ENCODE data around the gene PLPPR4. TPM values are rescaled to one million over a fixed set of nuclear protein-coding genes. Genes with fewer than 3 reads are reported as not detected.

The PLPPR4 gene
- total and polyA plus RNA-seq, 2 of the 4 experiments (the other 2 are of a cell fraction): 4.5 to 7.0 TPM

DNA sequence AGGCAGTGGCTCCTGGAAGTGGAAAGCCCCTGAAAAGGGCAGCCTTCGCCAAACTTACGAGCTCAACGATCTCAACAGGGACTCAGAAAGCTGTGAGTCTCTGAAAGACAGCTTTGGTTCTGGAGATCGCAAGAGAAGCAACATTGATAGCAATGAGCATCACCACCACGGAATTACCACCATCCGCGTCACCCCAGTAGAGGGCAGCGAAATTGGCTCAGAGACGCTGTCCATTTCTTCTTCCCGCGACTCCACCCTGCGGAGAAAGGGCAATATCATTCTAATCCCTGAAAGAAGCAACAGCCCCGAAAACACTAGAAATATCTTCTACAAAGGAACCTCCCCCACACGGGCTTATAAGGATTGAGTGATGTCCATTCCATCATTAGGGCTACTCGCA lies 42.4 kb downstream of the PLPPR4 start:
- Histone ChIP-seq H3K4me3 (ENCODE audit: insufficient read depth, low read depth, low read length) (no peak overlapping the region), H3K79me1 (ENCODE audit: low read depth in 1 of 2, low read length in 2 of 2) (no peaks in the 10 kb centered on the region), H4K20me1 (ENCODE audit: insufficient read depth, low read length) (no peaks in the 10 kb centered on the region), H3K9ac (ENCODE audit: low read depth, low read length) (no peak overlapping the region), H3K14ac (replicated peaks; ENCODE audit: low read depth, low read length) (no peak overlapping the region), H3K23ac (ENCODE audit: low read depth, low read length) (no peak overlapping the region), H2BK15ac (ENCODE audit: low read depth, low read length) (no peak overlapping the region), H2BK5ac (ENCODE audit: low read depth, low read length, poor library complexity, severe bottlenecking) (no peak overlapping the region), H4K5ac (ENCODE audit: low read depth, low read length) (no peak overlapping the region), H3K27ac (ENCODE audit: insufficient read depth, low read length) (no peak overlapping the region), H3K9me3 (ENCODE audit: control insufficient read depth, insufficient read depth, low read length) (no peaks in the 10 kb centered on the region), H4K8ac (ENCODE audit: low read depth in 2 of 2, low read length in 2 of 2) (no peak overlapping the region), H2AFZ (replicated peaks; ENCODE audit: low read length, poor library complexity) (no peak overlapping the region), H2BK120ac (ENCODE audit: low read depth, low read length) (no peak overlapping the region), H3K9me1 (ENCODE audit: insufficient read depth, low read length) (no peaks in the 10 kb centered on the region), H2BK20ac (ENCODE audit: low read depth, low read length) (no peak overlapping the region), H4K91ac (ENCODE audit: insufficient read depth, low read depth, low read length) (no peak overlapping the region), H3K4me2 (ENCODE audit: low read depth, low read length) (no peak overlapping the region), H3K4me1 (ENCODE audit: control insufficient read depth, insufficient read depth, low read length) (no peaks in the 10 kb centered on the region), H2AK5ac (ENCODE audit: low read depth, low read length) (no peak overlapping the region), H3K18ac (ENCODE audit: low read depth, low read length) (no peak overlapping the region), H2AK9ac (replicated peaks; ENCODE audit: low read depth, low read length, poor library complexity) (no peak overlapping the region), H3K36me3 (ENCODE audit: control insufficient read depth, insufficient read depth, low read length) (peaks cover 2% of the 10 kb centered on the region; the same call in 1 of the 2 replicates), H3K4ac (ENCODE audit: low read depth, low read length) (no peak overlapping the region), H3K56ac (ENCODE audit: extremely low read depth, insufficient read depth, low read length) (no peak overlapping the region), H3K27me3 (ENCODE audit: control insufficient read depth, insufficient read depth, low read length) (no peaks in the 10 kb centered on the region)
- intact Hi-C loops (cut with micrococcal nuclease) (no loop called here), dilution Hi-C loops (cut with HindIII; ENCODE audit: low sequenced_read_pairs, unreplicated experiment) (no loop called here), in situ Hi-C loops (cut with MboI; ENCODE audit: low sequenced_read_pairs) (no loop called here)
- WGBS, 2 experiments (ENCODE audit: extremely low coverage in 2 of 2, insufficient read length in 1 of 2): 98% methylated on average over 8 of the region's 15 CpGs; no CpG with 5 or more reads in 1 of the 2 experiments
- BruUV-seq (replicated peaks): no TSS peak
- ChIA-PET POLR2A (ENCODE audit: unreplicated experiment) (no interaction called here), CTCF (no interaction called here)
- ATAC-seq (ENCODE audit: low read depth): no peak
- no peak for DNase-seq
- no peak for TF ChIP-seq POLR2A (IDR thresholded peaks at IDR 0.05; ENCODE audit: low read depth, low read length)

Measured in IMR-90 (cell line).